Fibroblast of pulmonary artery (primary cell): ENCODE results near the gene CAV3.
A peak's percentile ranks its signal among the peaks of the same experiment; 100 is the strongest.

Source experiments
- DNase-seq: peaks from one replicate; pipeline ENCODE4 v3.0.0-alpha.2; 2010; ENCODE audit warnings: low read depth
- H3K4me3 ChIP-seq: replicated peaks from 2 replicates; pipeline ENCODE4 v1.5.1; 2011; ENCODE audit warnings: low read depth, mild to moderate bottlenecking, control low read depth, low read length, moderate library complexity
- CTCF ChIP-seq: IDR thresholded peaks from 2 replicates; pipeline ENCODE4 v1.5.1; 2011; ENCODE audit warnings: mild to moderate bottlenecking, control low read depth, low read length, inconsistent platforms; ENCODE audit errors: missing control alignments

Gene CAV3

GRCh38 chr3:8790529-8790928 is 56.9 kb downstream of the CAV3 start:
- H3K4me3 ChIP-seq = no peak overlapping the region
- DNase-seq = no peak
- TF ChIP-seq CTCF = no peak

DNA sequence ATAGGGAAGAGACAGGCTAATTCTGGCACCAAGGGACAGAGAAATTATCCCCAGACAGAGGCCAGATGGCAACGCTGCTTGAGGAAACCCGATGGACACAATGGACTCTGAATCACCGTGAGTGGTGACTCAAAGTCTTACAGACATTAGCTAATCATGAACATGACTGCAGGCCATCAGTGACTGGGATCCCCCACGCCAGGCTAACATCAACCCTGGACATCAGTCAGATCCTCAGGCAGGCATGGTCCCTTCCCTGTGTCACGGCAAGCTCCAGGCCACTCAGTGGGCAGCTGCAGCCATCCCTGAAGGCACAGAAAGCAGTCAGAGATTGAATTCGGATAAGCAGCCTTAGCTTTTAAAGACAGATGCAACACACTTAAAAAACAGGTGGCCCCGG is 59.6 kb downstream of the CAV3 start:
- no peak for TF ChIP-seq CTCF
- peak; percentile 70 for DNase-seq
- no peak overlapping the region for H3K4me3 ChIP-seq

- H3K4me3 ChIP-seq = no peak overlapping the region
- no peak for TF ChIP-seq CTCF
- no peak for DNase-seq
Observed at GRCh38 chr3:8794247-8794646, 60.6 kb downstream of the CAV3 start.
